Measurements from ENCODE around the gene IQGAP3. TPM values are rescaled to one million over a fixed set of nuclear protein-coding genes. Genes with fewer than 3 reads are reported as not detected.
"Not testable (repeated sequence)": the region's sequence is repeated elsewhere in the genome, so short reads cannot be mapped to it uniquely, and the experiment has no call there.

The IQGAP3 gene
- total RNA-seq, 1 donor from 2014 or later: 0.55 TPM

GRCh38 chr1:156571261-156571852 lies 1.0 kb downstream of the IQGAP3 start:
- DNase-seq (ENCODE audit: low spot score): no peak

- no peak for DNase-seq (ENCODE audit: low spot score)
These were observed 5.9 kb downstream of the IQGAP3 start for GRCh38 chr1:156566436-156566835.

GRCh38 chr1:156565519-156565918 lies 6.8 kb downstream of the IQGAP3 start:
- no peak for DNase-seq (ENCODE audit: low spot score)

GRCh38 chr1:156560585-156561163 lies 11.7 kb downstream of the IQGAP3 start:
- DNase-seq (ENCODE audit: low spot score): no peak

- DNase-seq (ENCODE audit: low spot score): no peak
These were observed 12.5 kb downstream of the IQGAP3 start for GRCh38 chr1:156559797-156560385.

GRCh38 chr1:156559086-156559796 lies 13.1 kb downstream of the IQGAP3 start:
- DNase-seq (ENCODE audit: low spot score): no peak

GRCh38 chr1:156556354-156556753 lies 16.0 kb downstream of the IQGAP3 start:
- DNase-seq (ENCODE audit: low spot score): no peak

- DNase-seq (ENCODE audit: low spot score): no peak
These were observed 16.6 kb downstream of the IQGAP3 start for GRCh38 chr1:156555715-156556114.

- DNase-seq (ENCODE audit: low spot score): no peak
These were observed 17.4 kb downstream of the IQGAP3 start for GRCh38 chr1:156554971-156555370.

- DNase-seq (ENCODE audit: low spot score): no peak
These were observed 18.4 kb downstream of the IQGAP3 start for GRCh38 chr1:156553860-156554485.

- not testable (repeated sequence) for DNase-seq (ENCODE audit: low spot score)
These were observed 19.4 kb downstream of the IQGAP3 start for GRCh38 chr1:156552937-156553336.

- DNase-seq (ENCODE audit: low spot score): no peak
These were observed 19.8 kb downstream of the IQGAP3 start for GRCh38 chr1:156552518-156552917.

- DNase-seq (ENCODE audit: low spot score): no peak
These were observed 20.5 kb downstream of the IQGAP3 start for GRCh38 chr1:156551869-156552268.

GRCh38 chr1:156551066-156551643 lies 21.2 kb downstream of the IQGAP3 start:
- DNase-seq (ENCODE audit: low spot score): no peak

- no peak for DNase-seq (ENCODE audit: low spot score)
These were observed 22.0 kb downstream of the IQGAP3 start for GRCh38 chr1:156550346-156550745.

GRCh38 chr1:156549831-156550230 lies 22.5 kb downstream of the IQGAP3 start:
- DNase-seq (ENCODE audit: low spot score): no peak

- no peak for DNase-seq (ENCODE audit: low spot score)
These were observed 23.0 kb downstream of the IQGAP3 start for GRCh38 chr1:156549390-156549789.

- no peak for DNase-seq (ENCODE audit: low spot score)
These were observed 24.4 kb downstream of the IQGAP3 start for GRCh38 chr1:156547982-156548381.

- DNase-seq (ENCODE audit: low spot score): no peak
These were observed 24.9 kb downstream of the IQGAP3 start for GRCh38 chr1:156547434-156547833.

- DNase-seq (ENCODE audit: low spot score): no peak
These were observed 26.1 kb downstream of the IQGAP3 start for GRCh38 chr1:156546267-156546666.

GRCh38 chr1:156544592-156545102 lies 27.7 kb downstream of the IQGAP3 start:
- DNase-seq (ENCODE audit: low spot score): no peak

Measured in mesenteric fat pad (tissue), 1 donor.